ENCODE results near the gene ADTRP.

The ADTRP gene

DNA sequence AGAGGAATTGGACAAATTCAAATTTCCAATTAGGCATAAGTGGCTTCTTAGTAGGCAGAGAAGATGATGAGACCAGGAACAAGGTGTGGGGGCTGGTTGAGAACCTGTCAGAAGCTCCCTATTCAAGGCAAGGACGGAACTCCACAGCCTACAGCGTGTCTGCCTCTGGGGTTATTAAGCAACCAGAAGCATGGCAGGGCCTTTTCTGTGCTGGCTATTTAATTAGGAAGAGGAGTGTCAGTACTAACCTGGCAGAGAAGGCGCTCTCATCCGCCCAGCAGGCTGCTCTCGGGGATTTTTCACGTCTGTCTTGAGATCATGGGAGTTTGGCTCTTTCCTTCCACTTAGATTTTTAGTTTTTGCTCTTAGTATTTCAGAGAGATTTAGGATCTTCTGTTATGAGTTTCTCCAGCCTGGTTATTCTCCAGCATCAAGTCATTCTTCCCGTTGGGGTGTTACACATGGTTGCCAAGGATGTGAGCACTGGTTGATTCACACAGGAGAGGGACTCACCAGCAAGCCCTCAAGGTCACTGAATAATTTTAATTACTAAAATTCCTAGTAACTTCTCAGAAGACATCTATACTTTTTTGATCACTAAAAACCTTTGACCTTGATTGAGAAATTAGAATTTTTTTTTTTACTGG lies 23.9 kb downstream of the ADTRP start:
- no peak for DNase-seq

DNA sequence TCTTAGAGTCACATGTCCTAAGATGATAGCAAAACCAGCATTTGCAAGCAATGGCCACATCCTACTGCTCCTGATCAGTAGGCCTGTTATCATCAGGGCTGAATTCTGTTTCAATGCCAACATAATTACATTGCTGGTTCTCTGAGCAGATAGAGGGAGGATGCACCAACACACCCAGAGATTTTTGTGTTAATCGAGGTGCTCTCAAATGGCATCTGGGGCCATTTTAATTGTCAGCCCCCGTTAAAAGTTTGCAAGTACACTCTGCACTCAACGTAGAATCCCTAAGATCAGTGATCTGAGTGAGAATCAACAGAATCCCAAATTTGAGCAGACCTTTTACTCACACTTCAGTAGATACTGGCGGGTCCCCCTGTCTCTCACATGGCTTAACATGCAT lies 24.8 kb downstream of the ADTRP start:
- DNase-seq, result no peak

DNA sequence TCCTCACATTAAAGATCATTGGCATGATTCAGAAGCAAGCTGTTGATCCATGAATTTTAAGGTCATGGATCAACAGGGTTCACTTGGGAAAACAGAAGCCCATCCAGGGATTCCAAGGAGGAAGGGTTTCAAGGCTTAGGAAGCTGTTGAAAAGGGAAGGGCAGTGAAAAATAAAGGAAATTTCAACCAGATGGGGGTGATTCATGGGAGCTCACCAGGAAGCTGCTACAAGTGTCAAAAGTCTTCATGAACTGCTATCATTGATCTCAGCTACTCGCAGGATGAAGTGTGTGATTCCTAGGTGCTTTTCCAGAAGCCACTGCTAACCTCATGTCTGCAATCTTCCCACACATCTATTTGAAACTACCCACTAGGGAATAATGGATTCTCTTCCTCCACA lies 26.2 kb downstream of the ADTRP start:
- no peak for DNase-seq

DNA sequence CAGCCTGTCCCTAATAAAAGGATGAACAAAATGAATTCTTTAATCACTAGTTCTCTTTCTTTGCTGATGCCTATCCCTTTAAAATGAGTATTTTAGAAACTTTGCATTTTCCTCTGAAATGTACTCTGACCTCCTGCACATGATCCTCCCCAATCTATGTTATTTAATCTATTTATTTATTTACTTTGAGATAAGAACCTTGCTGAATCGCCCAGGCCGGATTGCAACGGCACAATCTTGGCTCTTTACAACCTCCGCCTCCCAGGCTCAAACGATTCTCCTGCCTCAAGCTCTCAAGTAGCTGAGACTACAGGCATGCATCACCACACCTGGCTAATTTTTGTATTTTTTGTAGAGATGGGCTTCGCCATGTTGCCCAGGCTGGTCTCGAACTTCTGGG lies 27.9 kb downstream of the ADTRP start:
- DNase-seq, result no peak

DNA sequence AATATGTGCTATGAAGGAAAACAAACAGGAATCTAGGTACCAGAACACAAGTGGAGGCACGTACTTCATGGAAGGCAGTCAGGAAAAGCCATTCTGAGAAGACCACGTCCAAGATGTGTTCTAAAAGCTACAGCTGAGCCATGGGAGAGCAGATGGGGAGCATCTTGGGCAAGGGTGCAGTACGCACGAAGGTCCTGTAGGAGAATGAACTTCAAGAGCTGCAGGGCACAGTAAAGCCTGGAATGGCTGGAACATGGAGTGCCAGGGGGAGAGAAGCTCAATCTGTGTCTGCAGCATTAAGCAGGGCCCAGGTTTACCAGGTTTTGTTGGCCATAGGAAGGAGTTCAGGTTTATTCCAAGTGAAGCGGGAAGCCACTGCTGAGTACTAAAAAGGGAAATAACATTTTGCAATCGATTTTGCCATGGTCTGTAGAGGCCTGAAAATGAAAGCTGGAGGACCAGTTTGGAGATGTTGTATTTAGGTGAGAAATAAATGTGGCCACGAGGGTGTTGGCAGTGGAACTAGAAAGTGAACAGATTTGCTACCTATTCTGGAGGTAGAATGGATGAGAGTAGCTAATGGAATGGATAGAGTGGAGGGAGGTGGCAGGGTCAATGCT lies 29.9 kb downstream of the ADTRP start:
- no peak for DNase-seq

DNA sequence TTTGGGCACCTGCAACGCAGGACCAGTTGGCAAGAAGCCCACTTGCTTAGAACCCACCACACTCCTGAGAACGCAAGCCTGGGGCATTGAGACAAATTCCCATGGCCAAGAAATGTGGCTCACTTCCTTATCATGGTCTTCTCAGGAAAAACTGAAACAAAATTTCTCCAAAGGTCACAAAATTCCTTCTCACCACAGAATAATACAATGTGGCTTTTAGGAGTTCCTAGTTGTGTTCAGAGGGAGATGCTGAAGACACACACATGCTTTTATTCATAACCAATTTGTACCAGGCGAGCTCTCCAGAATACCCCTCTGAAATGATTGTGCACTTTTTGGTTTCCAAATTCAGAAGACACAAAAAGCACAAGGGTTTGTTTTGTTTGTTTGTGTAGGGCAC lies 31.6 kb downstream of the ADTRP start:
- DNase-seq, result no peak

DNA sequence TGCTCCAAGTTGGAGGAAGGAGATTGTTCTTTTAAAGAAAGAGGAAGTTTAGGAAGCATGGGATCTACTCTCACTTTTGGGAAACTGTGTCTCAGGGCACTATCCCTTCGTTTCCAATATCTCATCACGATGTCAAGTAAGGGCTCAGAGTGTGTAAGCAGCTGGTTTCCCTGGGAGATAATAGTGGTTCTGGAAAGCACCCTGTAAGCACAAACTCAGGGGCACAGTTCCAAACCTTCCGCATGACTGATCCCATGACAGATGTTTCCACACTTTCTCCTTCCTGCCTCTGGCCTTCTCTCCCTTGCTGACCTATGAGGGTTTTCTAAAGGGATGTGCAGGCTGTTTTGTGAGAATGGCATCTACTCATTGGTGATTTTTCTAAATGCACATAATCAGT lies 33.9 kb downstream of the ADTRP start:
- no peak for DNase-seq

DNA sequence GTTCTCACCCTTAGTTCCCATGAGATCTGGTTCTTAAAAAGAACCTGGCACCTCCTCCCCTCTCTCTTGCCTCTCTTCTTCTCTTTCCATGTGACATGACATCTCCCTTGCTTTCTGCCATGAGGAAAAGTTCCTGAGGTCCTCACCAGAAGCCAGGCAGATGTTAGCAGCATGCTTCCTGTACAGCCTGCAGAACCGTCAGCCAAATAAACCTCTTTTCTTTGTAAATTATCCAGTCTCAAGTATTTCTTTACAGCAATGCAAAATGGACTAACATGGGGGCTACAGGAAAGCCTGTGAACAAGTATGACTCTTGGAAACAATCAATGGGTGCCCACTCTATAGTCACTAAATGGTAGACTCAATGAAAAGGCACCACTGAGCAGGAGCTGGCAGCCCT lies 34.5 kb downstream of the ADTRP start:
- DNase-seq, result no peak

DNA sequence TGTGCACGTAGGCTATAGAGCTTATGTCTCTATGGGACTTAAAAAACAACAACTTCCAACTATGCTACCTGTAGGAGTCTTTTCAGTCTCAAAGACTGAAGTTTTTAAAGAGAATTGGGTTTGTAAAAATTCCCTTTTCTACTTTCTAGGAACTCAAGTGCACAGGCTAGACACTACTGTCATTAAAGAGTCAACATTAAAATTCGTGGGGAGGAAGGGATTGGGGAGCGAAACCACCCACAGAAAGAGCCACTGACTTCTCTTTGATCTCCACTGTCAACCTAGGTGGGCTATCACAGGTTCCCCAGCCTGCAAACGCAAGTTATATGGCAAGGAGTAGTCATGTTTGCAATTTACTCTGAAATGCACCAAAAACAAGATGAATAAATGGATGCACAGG lies 37.7 kb downstream of the ADTRP start:
- DNase-seq, result no peak

DNA sequence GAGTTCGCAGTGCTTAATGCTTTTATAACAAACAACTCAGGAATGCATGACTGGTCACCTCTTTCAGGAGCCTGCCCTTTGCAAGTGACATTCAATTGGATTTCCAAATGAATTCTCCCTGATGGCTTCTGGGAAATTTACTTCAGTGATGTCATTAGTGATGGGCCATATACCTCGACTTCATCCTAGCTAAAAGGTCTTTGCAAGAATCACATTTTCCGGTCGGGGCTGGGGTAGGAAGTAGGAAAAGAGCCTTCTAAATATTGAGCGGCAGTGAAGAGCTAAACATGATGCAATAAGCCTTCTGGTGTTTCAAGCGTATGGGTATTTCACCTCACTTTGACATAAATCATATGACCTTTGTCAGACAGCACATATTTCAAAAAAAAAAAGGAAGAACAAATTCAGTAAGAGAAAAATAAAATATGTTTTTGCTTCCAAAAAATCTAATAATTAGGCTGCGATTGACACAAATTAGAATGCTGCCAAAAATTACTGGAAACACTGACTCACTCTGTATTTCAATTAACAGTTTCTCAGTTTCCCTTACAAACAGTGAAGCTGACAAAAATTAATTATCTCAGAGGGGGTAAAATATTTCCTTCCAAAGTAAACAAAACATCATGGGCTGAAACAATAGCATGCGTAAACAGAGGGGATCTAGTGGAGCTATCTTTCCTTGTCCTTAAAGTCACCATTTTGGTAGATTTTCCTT lies 39.8 kb downstream of the ADTRP start:
- DNase-seq, result no peak

DNA sequence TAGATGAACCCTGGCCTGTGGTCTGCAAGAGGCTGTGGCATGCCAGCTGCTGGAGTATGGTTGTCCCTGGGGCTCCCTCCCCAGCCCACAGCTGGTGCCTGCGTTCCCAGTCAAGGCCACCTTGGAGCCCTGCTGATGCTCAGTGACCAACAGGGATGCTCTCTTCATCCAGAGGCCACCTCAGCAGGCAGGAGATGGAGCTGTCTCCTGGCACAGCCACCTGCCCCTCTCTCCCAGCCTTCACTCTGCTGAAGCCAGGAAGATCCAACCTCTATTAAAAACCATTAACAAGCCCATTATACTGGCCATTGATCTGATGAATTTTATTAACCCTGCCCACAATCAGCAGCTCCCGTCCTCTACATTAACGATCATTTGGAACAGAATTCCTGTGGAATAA lies 40.4 kb downstream of the ADTRP start:
- DNase-seq, result no peak

DNA sequence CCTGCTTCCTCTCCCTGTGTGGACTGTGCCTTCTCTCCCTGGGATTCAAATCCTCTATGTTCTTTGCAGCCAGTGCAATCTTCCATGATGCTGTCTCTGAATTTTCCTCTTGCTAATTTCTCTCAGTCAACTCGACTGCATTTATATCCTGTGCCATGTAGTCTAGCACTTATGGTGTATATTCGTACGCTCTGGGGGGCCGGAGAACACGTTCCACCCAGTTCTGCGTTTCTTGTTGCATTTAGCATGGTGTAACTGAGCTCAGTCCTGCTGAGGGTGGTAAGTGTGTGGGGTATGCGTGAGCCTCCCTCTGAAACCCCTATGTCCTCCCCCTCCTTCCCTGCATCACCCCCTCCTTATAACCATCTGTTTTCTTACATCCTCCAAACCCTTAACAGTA lies 42.0 kb downstream of the ADTRP start:
- DNase-seq, result no peak

DNA sequence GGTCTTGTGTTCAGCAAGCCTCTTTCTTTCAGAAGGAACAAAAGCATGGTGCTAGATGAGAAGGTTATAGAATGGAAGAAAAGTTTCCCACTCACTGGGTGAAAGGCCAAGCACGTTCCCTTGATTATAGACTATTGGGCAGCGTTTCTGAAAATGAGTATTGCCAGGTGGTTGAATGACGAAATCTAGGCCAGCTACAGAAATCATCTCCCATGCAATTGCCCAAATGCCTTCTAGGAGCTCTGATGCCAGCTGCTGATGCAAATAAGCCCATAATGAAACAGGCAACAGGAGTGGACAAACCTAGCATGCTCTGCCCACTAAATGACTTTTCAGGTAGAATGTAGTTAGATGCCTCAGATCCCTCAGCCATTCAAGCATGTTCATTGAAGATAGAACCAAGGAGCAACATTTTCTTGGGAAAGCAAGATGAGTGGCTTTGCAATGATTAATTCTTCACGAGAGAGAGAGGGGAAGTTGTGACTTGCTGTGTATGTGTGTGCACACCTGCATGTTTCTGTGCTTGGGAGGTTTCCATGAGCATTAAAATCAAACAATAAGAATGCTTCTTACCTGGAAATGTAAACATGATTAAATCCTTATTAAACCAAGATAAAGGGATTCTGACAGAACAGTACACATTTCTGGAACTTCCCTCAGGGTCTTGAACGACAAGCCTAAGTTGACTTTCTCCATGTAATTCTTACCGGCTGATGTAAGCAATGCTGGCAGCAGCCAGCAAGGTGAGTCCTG lies 43.6 kb downstream of the ADTRP start:
- no peak for DNase-seq

DNA sequence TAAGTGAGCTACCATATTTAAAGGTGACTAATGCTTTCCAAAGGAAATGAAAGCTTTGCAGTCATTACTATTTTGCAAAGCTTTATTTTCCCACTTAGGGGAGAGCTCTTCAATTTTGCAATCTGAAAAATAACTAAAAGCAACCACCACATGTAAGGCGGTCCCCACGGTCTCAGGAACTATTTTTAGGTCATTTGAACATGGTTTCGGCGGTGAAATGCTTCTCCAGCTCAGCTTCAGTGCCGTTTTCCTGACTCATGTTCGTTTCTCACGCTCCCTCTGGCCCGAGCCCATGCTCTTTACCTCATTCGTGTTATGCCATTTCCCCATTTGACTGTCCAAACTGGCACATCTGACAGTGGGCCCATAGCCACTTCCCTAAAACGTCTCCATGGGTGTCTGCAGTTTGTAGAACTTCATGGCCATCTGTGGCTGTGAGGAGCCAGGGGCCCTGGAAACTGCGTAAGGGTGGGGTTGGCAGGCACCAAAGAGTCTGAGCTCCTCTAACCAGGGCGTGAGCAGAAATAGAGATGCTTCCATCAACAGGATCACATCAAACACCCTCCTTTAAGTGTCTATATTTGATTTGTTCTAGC lies 46.5 kb downstream of the ADTRP start:
- DNase-seq, result no peak

DNA sequence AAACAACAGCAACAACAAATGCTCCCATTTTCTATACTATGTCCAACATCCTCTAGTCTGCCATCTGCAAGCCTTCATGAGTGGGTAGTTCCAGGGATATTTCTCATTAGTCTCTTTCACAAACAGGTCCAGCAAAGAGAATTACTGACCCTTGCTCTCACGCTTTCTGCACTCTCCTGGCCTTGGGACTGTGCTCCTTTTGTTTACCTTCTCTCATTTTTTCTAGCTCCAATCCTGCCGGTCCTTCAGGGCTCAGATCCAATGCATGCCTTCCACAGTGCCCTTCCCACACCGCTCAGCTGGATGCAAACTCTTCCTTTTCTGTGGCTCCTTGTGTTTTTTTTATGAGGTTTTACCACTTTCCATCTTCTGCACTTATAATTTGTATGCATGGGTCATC lies 47.2 kb downstream of the ADTRP start:
- no peak for DNase-seq

DNA sequence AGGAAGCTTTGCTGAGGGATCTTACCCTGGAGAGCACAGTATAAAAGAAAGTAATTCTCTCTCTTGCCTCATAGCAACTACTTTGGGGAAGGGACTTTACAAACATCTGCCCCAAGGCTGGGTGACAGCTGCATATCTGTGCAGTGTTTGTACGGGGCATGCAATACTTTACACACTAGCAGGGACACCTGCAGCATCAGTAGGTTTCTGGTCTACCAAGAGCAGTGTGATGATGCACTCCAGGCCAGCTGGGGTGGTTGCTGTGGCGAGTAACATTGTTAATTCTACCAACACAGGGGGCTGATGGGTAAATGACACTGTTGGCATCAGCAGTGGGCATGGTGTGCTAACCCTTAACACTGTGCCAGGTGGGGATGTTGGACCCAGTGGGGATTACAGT lies 48.0 kb downstream of the ADTRP start:
- no peak for DNase-seq

DNA sequence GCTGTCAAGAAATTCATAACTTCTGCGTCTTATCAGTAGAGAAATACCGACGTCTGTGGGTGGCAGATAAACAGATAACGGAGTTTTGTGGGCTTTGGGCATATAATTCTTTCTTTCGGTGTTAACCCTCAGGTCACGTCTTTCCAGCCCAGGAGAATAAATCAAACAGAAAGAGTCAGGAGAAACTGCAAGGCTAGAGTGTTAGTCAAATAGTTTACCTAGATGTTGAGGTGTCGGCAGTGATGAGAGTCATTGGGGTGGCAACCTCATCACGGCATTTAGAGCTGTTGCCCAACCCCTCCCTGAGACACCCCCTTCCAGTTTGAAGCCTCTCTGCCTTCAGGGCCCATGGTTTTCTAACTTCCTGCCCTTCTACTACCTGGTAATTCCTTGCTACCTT lies 49.5 kb downstream of the ADTRP start:
- DNase-seq, result no peak

DNA sequence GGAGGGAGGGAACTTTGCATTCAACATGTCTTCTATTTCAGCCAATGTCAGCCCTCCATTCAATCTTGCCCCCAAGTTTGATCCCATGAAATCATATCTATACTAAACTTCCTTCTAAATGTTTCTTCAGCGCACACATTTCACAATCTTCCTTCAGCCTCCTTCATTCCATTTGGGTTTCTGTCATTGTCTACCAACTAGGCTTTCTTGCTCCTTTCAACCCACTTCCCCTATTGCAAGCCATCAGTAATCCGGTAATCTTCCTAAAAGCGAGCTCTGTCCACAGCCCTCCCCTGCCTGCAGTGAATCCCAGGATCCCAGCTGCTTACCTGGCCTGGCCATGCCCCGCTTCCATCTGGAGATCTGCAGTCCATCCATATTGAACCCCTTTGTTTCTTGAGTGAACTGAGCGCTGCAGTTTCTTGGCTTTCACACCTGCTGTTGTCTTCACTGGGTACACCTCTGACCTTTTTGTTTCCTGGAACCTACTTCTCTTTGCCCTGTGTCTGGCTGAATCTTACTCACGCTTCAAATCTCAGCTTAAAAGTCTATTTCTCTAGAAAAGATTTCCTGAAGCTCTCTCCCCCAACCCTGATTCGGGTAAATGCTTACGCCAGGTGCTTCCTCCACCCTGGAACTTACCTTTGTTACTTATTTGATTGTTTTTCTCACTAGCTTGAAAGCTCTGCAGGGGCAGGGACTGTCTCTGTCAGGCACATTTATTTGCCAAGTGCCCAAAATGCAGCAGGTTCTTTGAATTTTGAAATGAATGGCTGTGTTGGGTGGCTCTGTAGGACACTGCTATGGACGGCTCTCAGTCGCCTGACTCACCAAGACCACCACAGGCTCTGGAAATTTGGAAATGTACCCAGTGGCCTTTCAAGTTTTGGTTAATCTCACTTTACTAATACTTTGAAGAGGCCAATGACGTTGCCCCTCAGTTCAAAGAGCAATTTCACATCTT lies 50.3 kb downstream of the ADTRP start:
- DNase-seq, result no peak

DNA sequence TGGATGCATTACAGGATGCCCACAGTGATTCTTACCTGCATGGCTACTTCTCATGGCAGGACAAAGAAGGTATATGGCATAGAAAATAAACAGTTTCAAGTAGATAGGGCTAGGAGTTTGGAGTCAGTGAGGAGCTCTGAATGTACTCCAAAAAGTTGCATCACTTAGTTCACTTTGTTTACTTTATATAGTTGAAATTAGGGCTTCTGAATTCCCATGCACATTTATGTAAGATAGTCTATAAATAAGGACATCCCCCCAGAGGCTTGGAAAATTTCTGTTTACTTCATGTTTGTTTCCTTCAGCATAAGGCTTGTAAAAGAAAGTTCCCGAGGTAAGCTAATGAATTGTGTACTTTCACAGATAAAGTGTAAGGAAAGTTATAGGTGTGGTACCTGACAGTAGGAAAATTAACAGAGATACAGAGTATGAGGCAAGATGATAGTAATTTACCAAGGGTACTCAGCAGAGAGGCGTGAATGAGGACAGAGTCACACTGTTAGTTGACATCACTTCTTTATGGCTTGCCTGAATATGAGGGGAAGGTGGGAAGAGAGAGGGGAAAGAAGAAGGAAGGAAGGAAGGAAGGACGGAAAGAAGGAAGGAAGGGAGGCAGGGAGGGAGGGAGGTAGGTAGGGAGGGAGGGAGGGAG lies 51.1 kb downstream of the ADTRP start:
- DNase-seq, result no peak

DNA sequence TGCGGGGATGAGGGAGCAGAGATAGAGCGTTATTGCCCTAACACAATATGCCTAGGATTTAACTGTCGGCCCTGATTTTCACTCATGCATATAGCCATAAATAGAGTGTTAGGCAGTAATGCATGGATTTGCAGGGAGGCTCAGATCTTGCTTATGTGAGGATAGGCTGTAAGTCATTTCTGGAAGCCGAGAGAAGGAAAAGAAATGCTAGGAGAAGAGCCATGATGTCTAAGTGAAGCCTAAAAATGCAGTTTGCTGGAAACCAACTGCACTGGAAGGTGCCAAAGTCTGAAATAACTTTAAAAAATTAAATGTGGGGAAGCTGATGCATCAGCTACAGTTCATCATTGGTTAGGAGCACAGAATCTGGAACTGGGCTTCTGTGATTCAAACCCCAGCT lies 54.3 kb downstream of the ADTRP start:
- DNase-seq, result no peak

DNA sequence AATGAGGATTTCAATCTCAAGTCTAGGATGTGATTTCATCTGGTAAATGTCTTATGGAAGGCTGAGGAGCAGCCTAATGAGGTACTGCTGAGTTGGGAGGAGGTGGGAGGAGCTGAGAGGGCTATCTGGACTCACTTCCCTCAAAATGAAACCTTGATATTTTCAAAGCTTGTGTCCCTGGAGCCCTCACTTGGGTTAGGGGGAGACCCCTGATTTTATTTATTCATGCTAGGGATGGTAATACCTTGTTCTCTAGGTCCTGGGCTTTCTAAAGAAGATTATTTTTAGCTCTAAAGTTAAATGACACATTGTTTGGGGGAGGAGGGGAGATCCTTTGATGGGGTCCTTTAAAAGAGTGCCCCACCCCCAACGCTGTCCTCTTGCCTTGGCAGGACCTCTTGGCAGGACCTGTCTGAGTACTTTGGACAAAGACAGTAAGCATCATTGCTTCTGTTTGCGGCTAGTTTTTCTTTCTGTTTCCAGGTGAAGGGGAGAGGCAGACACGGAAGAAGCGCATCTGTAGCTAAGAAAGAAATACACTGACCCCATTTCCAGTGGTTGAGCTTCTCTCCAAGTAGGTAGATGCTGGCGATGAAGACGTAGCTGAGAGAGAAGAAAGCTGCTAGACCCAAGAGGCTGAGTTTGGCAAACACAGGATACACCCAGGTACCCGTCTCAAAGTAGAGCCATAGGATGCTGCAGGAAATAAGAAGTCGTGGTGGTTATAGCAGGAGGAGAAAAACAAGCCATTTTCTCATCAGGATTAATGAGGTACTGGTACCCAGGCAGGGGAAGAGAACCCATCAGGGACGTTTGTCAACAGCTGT lies 55.6 kb downstream of the ADTRP start:
- DNase-seq, result no peak

Data from NCI-H2081 treated with DMSO at 0.1 percent for 48 hours (cell line).